Epithelial cell of proximal tubule (primary cell): Measurements from ENCODE around the gene DICER1. TPM values are rescaled to one million over a fixed set of nuclear protein-coding genes. Genes with fewer than 3 reads are reported as not detected.

Experiments used
- DNase-seq: peaks from one replicate; pipeline ENCODE4 v3.0.0-alpha.2; 2011; ENCODE audit warnings: low read depth
- H3K4me3 ChIP-seq: 2 replicates; pipeline ENCODE4 v1.5.1; 2011; ENCODE audit warnings: low read depth, mild to moderate bottlenecking, low read length
- CTCF ChIP-seq: conservative IDR thresholded peaks from 2 replicates; pipeline ENCODE4 v1.5.1; 2012; ENCODE audit warnings: low read depth, mild to moderate bottlenecking, low read length
- total RNA-seq: library from RNA; depleted of rRNA; stranded (reverse); fragments of >200 nt; gene quantifications from 2 replicates; pipeline ENCODE4 v1.2.3, GENCODE V29; 2015

Gene DICER1
- total RNA-seq, 1 donor from 2014 or later, result 27.4 TPM

GRCh38 chr14:95125915-95126314 is 31.4 kb downstream of the DICER1 start:
- no peak overlapping the region for H3K4me3 ChIP-seq
- no peak for DNase-seq
- TF ChIP-seq CTCF, result no peak

GRCh38 chr14:95125221-95125620 is 32.1 kb downstream of the DICER1 start:
- H3K4me3 ChIP-seq, result no peak overlapping the region
- no peak for DNase-seq
- no peak for TF ChIP-seq CTCF

DNA sequence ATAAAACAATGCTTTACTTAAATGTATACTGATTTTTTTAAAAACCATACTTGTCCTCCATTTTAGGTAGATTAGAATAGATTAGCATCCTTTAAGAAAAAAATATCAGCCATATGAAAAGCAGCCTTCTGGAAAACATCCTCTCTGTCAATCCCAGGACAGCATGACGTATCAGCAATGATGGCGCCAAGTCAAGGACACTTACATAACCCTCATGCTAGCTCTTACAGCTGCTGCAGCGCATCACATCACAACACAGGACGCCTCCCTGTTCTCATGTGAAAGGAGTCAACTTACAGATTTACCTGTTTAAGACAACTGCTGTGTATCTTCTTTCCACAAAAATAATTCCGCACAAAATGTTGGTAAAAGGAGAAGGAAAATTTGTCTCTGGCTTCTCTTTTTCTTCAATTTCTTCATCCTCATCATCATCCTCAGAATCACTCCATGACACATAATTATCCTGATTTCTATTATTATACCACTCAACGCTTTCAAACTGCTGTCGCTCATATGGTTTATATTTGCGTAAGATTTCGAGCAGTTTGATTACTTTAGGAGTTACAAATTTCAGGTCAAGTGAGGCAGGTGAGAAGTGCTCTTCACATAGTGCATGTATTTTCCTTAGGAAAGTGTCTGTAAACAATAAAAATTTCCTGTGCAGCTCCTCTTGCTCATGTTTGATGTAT is 33.3 kb downstream of the DICER1 start:
- TF ChIP-seq CTCF, result no peak
- no peak overlapping the region for H3K4me3 ChIP-seq
- DNase-seq, result no peak

- DNase-seq, result no peak
- no peak for TF ChIP-seq CTCF
- H3K4me3 ChIP-seq, result no peak overlapping the region
Measured at GRCh38 chr14:95122621-95122945, 34.7 kb downstream of the DICER1 start.

GRCh38 chr14:95121911-95122620 is 35.3 kb downstream of the DICER1 start:
- no peak for DNase-seq
- no peak overlapping the region for H3K4me3 ChIP-seq
- TF ChIP-seq CTCF, result no peak

- H3K4me3 ChIP-seq, result no peak overlapping the region
- TF ChIP-seq CTCF, result no peak
- no peak for DNase-seq
Measured at GRCh38 chr14:95119336-95119735, 38.0 kb downstream of the DICER1 start.
